ENCODE data around the gene NEURL4.
"Not testable (repeated sequence)": the region's sequence is repeated elsewhere in the genome, so short reads cannot be mapped to it uniquely, and the experiment has no call there.

Gene NEURL4

GRCh38 chr17:7347630-7348477 lies 18.7 kb upstream of the NEURL4 start:
- H3K36me3 ChIP-seq (ENCODE audit: control insufficient read depth, insufficient read depth, low read length) = no peaks in the 10 kb centered on the region
- 90 to 95% methylated on average over 11 to 13 of the region's 19 CpGs for WGBS, 2 experiments (ENCODE audit: insufficient coverage in 2 of 2)
- H3K27ac ChIP-seq (ENCODE audit: low read depth, low read length, severe bottlenecking) = no peak overlapping the region
- peaks cover 10% of the 10 kb centered on the region for H3K4me1 ChIP-seq (ENCODE audit: control insufficient read depth, insufficient read depth, low read length, poor library complexity, severe bottlenecking)
- H3K4me3 ChIP-seq (ENCODE audit: extremely low read depth, insufficient read depth, low read length, poor library complexity, severe bottlenecking) = no peak overlapping the region
- no peaks in the 10 kb centered on the region for H3K9me3 ChIP-seq (ENCODE audit: control insufficient read depth, low read length)

DNA sequence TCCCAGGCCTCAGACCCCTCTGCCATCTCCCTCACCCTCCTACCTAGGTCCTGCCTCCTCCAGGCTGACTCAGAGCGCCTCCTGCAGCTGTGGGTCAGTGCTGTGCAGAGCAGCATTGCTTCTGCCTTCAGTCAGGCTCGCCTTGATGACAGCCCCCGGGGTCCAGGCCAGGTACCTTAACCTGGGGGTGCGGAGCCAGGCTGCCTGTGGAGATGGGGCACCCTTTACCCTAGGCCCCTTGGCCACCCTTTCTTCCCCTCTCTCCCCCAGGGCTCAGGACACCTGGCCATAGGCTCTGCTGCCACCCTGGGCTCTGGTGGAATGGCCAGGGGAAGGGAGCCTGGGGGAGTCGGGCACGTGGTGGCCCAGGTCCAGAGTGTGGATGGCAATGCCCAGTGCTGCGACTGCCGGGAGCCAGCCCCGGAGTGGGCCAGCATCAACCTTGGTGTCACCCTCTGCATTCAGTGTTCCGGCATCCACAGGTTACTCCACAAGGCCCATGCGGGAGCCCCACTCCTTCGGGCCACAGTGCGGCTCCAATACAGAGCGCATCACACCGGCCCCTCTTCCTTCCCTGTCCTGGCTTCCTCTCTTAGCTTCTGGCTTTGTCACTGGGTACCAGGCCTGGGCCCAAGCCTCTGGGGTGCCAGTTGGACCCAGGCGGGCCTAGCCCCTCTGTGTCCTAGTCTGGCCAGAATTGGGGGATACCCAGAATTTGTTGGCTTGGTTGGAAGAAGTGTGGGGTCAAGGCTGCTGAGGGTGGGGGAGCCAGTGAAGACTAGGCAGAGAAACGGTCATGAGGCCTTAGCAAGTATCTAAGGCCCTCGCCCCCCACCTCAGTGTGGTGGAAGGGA lies 17.9 kb upstream of the NEURL4 start:
- no peaks in the 10 kb centered on the region for H3K9me3 ChIP-seq (ENCODE audit: control insufficient read depth, low read length)
- H3K4me3 ChIP-seq (ENCODE audit: extremely low read depth, insufficient read depth, low read length, poor library complexity, severe bottlenecking) = no peak overlapping the region
- H3K27ac ChIP-seq (ENCODE audit: low read depth, low read length, severe bottlenecking) = no peak overlapping the region
- 93% methylated on average over 14 to 18 of the region's 18 CpGs for WGBS, 2 experiments (ENCODE audit: insufficient coverage in 2 of 2)
- no peaks in the 10 kb centered on the region for H3K36me3 ChIP-seq (ENCODE audit: control insufficient read depth, insufficient read depth, low read length)
- H3K4me1 ChIP-seq (ENCODE audit: control insufficient read depth, insufficient read depth, low read length, poor library complexity, severe bottlenecking) = peaks cover 6% of the 10 kb centered on the region

DNA sequence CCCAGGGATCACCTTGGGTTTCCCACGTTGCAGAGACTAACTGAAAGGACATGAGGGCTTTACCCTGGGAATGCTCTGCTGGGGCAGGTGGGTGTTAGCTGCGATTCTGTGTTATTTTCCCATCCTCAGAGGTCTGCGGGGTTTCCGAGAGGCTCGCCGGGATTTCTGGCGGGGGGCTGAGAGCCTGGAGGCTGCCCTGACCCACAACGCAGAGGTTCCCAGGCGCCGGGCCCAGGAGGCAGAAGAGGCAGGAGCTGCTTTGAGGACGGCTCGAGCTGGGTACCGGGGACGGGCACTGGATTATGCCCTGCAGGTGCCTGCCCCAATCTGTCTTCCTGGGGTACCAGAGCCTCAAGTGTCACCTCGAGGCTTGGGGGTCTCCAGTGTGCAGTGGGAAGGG lies 14.1 kb upstream of the NEURL4 start:
- Histone ChIP-seq H3K9me3 (ENCODE audit: control insufficient read depth, low read length) (no peaks in the 10 kb centered on the region), H3K27ac (ENCODE audit: low read depth, low read length, severe bottlenecking) (no peak overlapping the region), H3K36me3 (ENCODE audit: control insufficient read depth, insufficient read depth, low read length) (no peaks in the 10 kb centered on the region), H3K4me1 (ENCODE audit: control insufficient read depth, insufficient read depth, low read length, poor library complexity, severe bottlenecking) (no peaks in the 10 kb centered on the region), H3K4me3 (ENCODE audit: extremely low read depth, insufficient read depth, low read length, poor library complexity, severe bottlenecking) (no peak overlapping the region)
- WGBS, 2 experiments (ENCODE audit: insufficient coverage in 2 of 2) = 87 to 90% methylated on average over 15 of the region's 15 CpGs

DNA sequence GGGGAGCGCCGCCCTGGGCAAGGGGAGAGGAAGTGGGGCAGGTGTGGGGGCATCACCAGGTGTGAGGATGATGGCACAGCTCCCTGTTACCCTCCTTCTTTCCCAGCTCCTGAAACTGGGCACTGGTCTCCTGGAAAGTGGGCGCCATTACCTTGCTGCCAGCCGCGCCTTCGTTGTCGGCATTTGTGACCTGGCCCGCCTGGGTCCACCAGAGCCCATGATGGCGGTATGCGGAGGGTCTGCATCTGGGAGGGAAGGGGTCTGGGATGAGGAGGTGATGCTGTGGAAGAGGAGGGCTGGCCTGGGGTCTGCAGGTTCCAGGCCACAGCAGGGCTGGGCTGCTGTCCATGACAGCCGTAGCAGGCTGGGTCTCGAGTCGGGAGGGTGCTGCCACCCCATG lies 12.7 kb upstream of the NEURL4 start:
- H3K36me3 ChIP-seq (ENCODE audit: control insufficient read depth, insufficient read depth, low read length) = no peaks in the 10 kb centered on the region
- no peak overlapping the region for H3K4me3 ChIP-seq (ENCODE audit: extremely low read depth, insufficient read depth, low read length, poor library complexity, severe bottlenecking)
- no peak overlapping the region for H3K27ac ChIP-seq (ENCODE audit: low read depth, low read length, severe bottlenecking)
- peaks cover 2% of the 10 kb centered on the region for H3K4me1 ChIP-seq (ENCODE audit: control insufficient read depth, insufficient read depth, low read length, poor library complexity, severe bottlenecking)
- no peaks in the 10 kb centered on the region for H3K9me3 ChIP-seq (ENCODE audit: control insufficient read depth, low read length)
- WGBS, 2 experiments (ENCODE audit: insufficient coverage in 2 of 2) = 98% methylated on average over 7 to 13 of the region's 13 CpGs

- peaks cover 6% of the 10 kb centered on the region for H3K4me1 ChIP-seq (ENCODE audit: control insufficient read depth, insufficient read depth, low read length, poor library complexity, severe bottlenecking)
- no peaks in the 10 kb centered on the region for H3K36me3 ChIP-seq (ENCODE audit: control insufficient read depth, insufficient read depth, low read length)
- no peaks in the 10 kb centered on the region for H3K9me3 ChIP-seq (ENCODE audit: control insufficient read depth, low read length)
- H3K4me3 ChIP-seq (ENCODE audit: extremely low read depth, insufficient read depth, low read length, poor library complexity, severe bottlenecking) = no peak overlapping the region
- WGBS, 2 experiments (ENCODE audit: insufficient coverage in 2 of 2) = 89 to 100% methylated on average over 1 of the region's 2 CpGs
- H3K27ac ChIP-seq (ENCODE audit: low read depth, low read length, severe bottlenecking) = no peak overlapping the region
Measured at GRCh38 chr17:7340179-7340578, 11.0 kb upstream of the NEURL4 start.

DNA sequence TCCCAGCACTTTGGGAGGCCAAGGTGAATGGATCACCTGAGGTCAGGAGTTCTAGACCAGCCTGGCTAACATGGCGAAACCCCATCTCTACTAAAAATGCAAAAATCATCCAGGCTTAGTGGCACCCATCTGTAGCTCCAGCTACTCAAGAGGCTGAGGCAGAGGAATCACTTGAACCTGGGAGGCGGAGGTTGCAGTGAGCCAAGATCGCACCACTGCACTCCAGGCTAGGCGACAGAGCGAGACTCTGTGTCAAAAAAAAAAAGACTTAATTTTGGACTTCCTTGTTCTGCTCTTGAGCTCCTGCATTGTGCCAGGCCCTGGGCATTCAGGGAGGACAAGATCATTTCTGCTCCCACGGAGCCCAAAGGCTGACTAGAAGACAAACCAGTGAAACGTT lies 8.5 kb upstream of the NEURL4 start:
- not testable (repeated sequence) for H3K4me3 ChIP-seq (ENCODE audit: extremely low read depth, insufficient read depth, low read length, poor library complexity, severe bottlenecking); H3K36me3 ChIP-seq (ENCODE audit: control insufficient read depth, insufficient read depth, low read length); H3K4me1 ChIP-seq (ENCODE audit: control insufficient read depth, insufficient read depth, low read length, poor library complexity, severe bottlenecking); H3K27ac ChIP-seq (ENCODE audit: low read depth, low read length, severe bottlenecking); H3K9me3 ChIP-seq (ENCODE audit: control insufficient read depth, low read length)
- 81 to 90% methylated on average over 6 to 7 of the region's 7 CpGs for WGBS, 2 experiments (ENCODE audit: insufficient coverage in 2 of 2)

DNA sequence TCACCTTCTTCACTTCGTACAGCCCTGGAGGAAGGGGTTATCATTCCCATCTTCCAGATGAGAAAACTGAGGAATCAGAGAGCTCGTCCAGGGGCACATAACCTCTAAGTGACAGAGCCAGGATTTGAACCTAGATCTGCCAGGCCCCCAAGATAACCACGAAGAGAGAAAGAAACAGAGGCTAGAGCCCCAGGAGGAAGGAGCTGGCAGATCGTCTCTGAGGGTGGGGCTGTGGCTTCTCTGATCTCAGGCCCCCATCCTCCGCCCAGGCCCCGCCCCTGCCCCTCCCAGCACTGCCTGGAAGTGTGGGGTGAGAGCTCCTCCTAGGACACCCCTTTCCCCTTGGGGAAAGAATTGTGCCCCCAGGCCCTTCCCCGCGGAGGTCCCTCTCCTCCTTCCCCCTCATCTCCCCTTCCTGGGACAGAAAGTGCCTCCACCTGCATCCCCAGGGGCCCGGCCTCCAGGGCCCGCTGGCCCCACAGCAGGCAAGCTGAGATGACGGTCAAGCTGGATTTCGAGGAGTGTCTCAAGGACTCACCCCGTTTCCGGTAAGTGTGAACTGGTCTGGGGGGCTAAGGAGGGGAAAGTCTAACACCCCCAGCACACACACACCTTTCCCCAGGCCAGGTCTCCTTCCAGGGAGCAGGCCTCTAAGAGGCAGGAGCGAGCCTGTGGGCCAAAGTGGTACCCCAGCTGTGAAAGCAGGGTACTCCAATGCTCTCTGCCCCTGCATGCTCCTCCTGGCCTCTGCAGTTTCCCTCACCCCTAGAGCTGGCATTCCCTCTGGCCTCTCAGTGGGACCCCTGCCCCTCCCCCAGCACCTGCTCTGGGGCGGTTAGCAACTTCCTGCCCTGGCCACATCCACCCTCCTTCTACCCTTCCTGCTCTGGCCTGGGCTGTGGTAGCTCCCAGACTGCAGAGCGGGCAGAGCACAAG lies 7.4 kb upstream of the NEURL4 start, which contains the start of gene ACAP1:
ACAP1 (plus strand) TSS at position 290 of the 936 bp plus-strand sequence; CDS start at position 496, 206 bp downstream.
- no peak within 1 kb of the TSS for H3K27ac ChIP-seq (ENCODE audit: low read depth, low read length, severe bottlenecking)
- H3K4me1 ChIP-seq (ENCODE audit: control insufficient read depth, insufficient read depth, low read length, poor library complexity, severe bottlenecking) = peaks cover 6% of the 10 kb centered on the region
- H3K9me3 ChIP-seq (ENCODE audit: control insufficient read depth, low read length) = no peaks in the 10 kb centered on the region
- H3K36me3 ChIP-seq (ENCODE audit: control insufficient read depth, insufficient read depth, low read length) = no peaks in the 10 kb centered on the region
- 51 to 77% methylated on average over 6 to 7 of the region's 17 CpGs for WGBS, 2 experiments (ENCODE audit: insufficient coverage in 2 of 2)
- H3K4me3 ChIP-seq (ENCODE audit: extremely low read depth, insufficient read depth, low read length, poor library complexity, severe bottlenecking) = no peak within 1 kb of the TSS

GRCh38 chr17:7335765-7336164 lies 6.6 kb upstream of the NEURL4 start:
- not testable (repeated sequence) for H3K27ac ChIP-seq (ENCODE audit: low read depth, low read length, severe bottlenecking); H3K4me3 ChIP-seq (ENCODE audit: extremely low read depth, insufficient read depth, low read length, poor library complexity, severe bottlenecking); H3K9me3 ChIP-seq (ENCODE audit: control insufficient read depth, low read length); H3K36me3 ChIP-seq (ENCODE audit: control insufficient read depth, insufficient read depth, low read length); H3K4me1 ChIP-seq (ENCODE audit: control insufficient read depth, insufficient read depth, low read length, poor library complexity, severe bottlenecking)
- WGBS, 2 experiments (ENCODE audit: insufficient coverage in 2 of 2) = 93 to 96% methylated on average over 13 of the region's 13 CpGs

- H3K27ac ChIP-seq (ENCODE audit: low read depth, low read length, severe bottlenecking) = no peak overlapping the region
- 79 to 89% methylated on average over 1 to 3 of the region's 3 CpGs for WGBS, 2 experiments (ENCODE audit: insufficient coverage in 2 of 2)
Measured at GRCh38 chr17:7334938-7335538, 5.9 kb upstream of the NEURL4 start.

DNA sequence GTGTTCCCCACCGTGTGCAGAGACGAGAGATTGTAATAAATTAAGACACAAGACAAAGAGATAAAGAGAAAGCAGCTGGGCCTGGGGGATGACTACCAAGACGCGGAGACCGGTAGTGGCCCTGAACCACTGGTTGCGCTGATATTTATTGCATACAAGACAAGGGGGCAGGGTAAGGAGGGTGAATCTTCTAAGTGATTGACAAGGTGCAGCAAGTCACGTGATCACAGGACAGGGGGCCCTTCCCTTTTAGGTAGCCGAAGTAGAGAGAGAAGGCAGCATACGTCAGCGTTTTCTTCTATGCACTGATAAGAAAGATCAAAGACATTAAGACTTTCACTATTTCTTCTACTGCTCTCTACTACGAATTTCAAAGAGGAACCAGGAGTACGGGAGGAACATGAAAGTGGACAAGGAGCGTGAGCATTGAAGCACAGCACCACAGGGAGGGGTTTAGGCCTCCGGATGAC lies 3.5 kb upstream of the NEURL4 start:
- not testable (repeated sequence) for H3K4me1 ChIP-seq (ENCODE audit: control insufficient read depth, insufficient read depth, low read length, poor library complexity, severe bottlenecking); H3K36me3 ChIP-seq (ENCODE audit: control insufficient read depth, insufficient read depth, low read length); H3K9me3 ChIP-seq (ENCODE audit: control insufficient read depth, low read length); H3K4me3 ChIP-seq (ENCODE audit: extremely low read depth, insufficient read depth, low read length, poor library complexity, severe bottlenecking); H3K27ac ChIP-seq (ENCODE audit: low read depth, low read length, severe bottlenecking)
- 78 to 82% methylated on average over 6 to 10 of the region's 14 CpGs for WGBS, 2 experiments (ENCODE audit: insufficient coverage in 2 of 2)

More at GRCh38 chr17:7334938-7335538, 5.9 kb upstream of the NEURL4 start:
- Histone ChIP-seq H3K9me3 (ENCODE audit: control insufficient read depth, low read length) (no peaks in the 10 kb centered on the region), H3K36me3 (ENCODE audit: control insufficient read depth, insufficient read depth, low read length) (no peaks in the 10 kb centered on the region), H3K4me1 (ENCODE audit: control insufficient read depth, insufficient read depth, low read length, poor library complexity, severe bottlenecking) (peaks cover 6% of the 10 kb centered on the region), H3K4me3 (ENCODE audit: extremely low read depth, insufficient read depth, low read length, poor library complexity, severe bottlenecking) (no peak overlapping the region)
